K562 (cell line): ENCODE results near the gene GALM. TPM values are rescaled to one million over a fixed set of nuclear protein-coding genes. Genes with fewer than 3 reads are reported as not detected.

Experiments used
- ARID3A ChIP-seq: IDR thresholded peaks from 2 replicates; pipeline ENCODE4 v1.6.1; 2012; ENCODE audit warnings: low read depth, low read length, improper control_type of control experiment, borderline replicate concordance
- BHLHE40 ChIP-seq: IDR thresholded peaks from 2 replicates; pipeline ENCODE4 v1.6.1; 2011; ENCODE audit warnings: low read length, improper control_type of control experiment
- CREB1 ChIP-seq, 2 experiments: sonication (generic) in 1 of 2; formaldehyde crosslinking in 1 of 2; IDR thresholded peaks; 2 replicates each; pipeline versions ENCODE4 v1.6.1 to v1.8.0; 2012 to 2022; ENCODE audit warnings: inconsistent platforms in 1 of 2, mild to moderate bottlenecking in 1 of 2, missing genetic modification reagents in 1 of 2, moderate library complexity in 1 of 2
- CUX1 ChIP-seq: fragments of 200-800 bp; sonication (Bioruptor generic); IDR thresholded peaks from 2 replicates; pipeline ENCODE4 v1.6.1; 2016; ENCODE audit warnings: missing genetic modification characterization, missing compliant biosample characterization
- ELF1 ChIP-seq: fragments of 200-800 bp; sonication (Bioruptor generic); IDR thresholded peaks from 2 replicates; pipeline ENCODE4 v1.6.1; 2016; ENCODE audit warnings: missing genetic modification characterization, missing compliant biosample characterization
- MBD2 ChIP-seq: sonication (generic); IDR thresholded peaks from 2 replicates; pipeline ENCODE4 v1.6.1; 2016; ENCODE audit warnings: low read depth, borderline replicate concordance
- PTTG1 ChIP-seq: fragments of 450-650 bp; IDR thresholded peaks from 2 replicates; pipeline ENCODE4 v1.6.1; 2016; ENCODE audit warnings: low read depth, mild to moderate bottlenecking, missing genetic modification characterization, missing compliant biosample characterization
- RFX1 ChIP-seq: fragments of 450-650 bp; IDR thresholded peaks from 2 replicates; pipeline ENCODE4 v1.6.1; 2016; ENCODE audit warnings: mild to moderate bottlenecking, moderate library complexity
- SIN3B ChIP-seq: fragments of 450-650 bp; IDR thresholded peaks from 2 replicates; pipeline ENCODE4 v1.6.1; 2017; ENCODE audit warnings: low read depth, mild to moderate bottlenecking, moderate library complexity
- XRCC5 ChIP-seq: fragments of 200-400 bp; formaldehyde crosslinking; IDR thresholded peaks from 2 replicates; pipeline ENCODE4 v1.6.1; 2017; ENCODE audit warnings: low read depth, mild to moderate bottlenecking, low read length
- ZMIZ1 ChIP-seq, 2 experiments: fragments of 150-350 bp in 1 of 2; IDR thresholded peaks; 2 replicates each; pipeline ENCODE4 v1.6.1; 2012 to 2016; ENCODE audit warnings: low read depth in 2 of 2, low read length in 2 of 2, mild to moderate bottlenecking in 1 of 2, moderate library complexity in 1 of 2
- ZNF41 ChIP-seq: fragments of 250-450 bp; sonication (Bioruptor Pico); conservative IDR thresholded peaks from 2 replicates; pipeline ENCODE4 v1.4.0; 2020; ENCODE audit warnings: mild to moderate bottlenecking
- polyA plus RNA-seq, 8 experiments: library from polyadenylated mRNA; depleted of rRNA in 4 of 8; stranded (reverse) in 5 of 8; unstranded in 3 of 8; fragments of >200 nt; fragmentation: Nextera tagmentation in 2 of 8; fragmentation: Illumina TruSeq in 1 of 8; extraction: Ambion mirVana in 2 of 8; extraction: Trizol in 1 of 8; gene quantifications; 2 replicates each; pipeline versions ENCODE4 v1.2.1 to v1.2.3, GENCODE V29; 2011 to 2014; ENCODE audit warnings: inconsistent platforms in 1 of 8, missing spikeins in 1 of 8
- total RNA-seq, 7 experiments: library from RNA; depleted of rRNA in 6 of 7; stranded (reverse); fragments of >200 nt in 6 of 7; fragmentation: Illumina TruSeq in 2 of 7; extraction: Trizol in 2 of 7; gene quantifications; 2 replicates each; pipeline versions ENCODE4 v1.2.1 to v1.2.3, GENCODE V29; 2011 to 2021; ENCODE audit warnings: low replicate concordance in 1 of 7

GALM gene
- total and polyA plus RNA-seq, 9 of the 15 experiments (the other 6 are each of a cell fraction or from before 2014, with no cell fraction given): 22.1 to 51.7 (median 27.9) TPM

GRCh38 chr2:38654528-38655381 lies 11.2 kb upstream of the GALM start (continued):
- TF ChIP-seq PTTG1 (tag): no peak
- TF ChIP-seq CREB1 (IDR thresholded peaks at IDR 0.05): 0 out of 2 replicates have a peak, but pooled peaks have one; percentile 19
- TF ChIP-seq CREB1 (CRISPR knock-in tag; IDR thresholded peaks at IDR 0.05): no peak; the same call in 1 of the 2 replicates
- no peak for TF ChIP-seq SIN3B
- TF ChIP-seq CUX1: no peak
- TF ChIP-seq ZNF41: no peak
- TF ChIP-seq BHLHE40: peak; percentile 91
- no peak for TF ChIP-seq ZMIZ1 (IDR thresholded peaks at IDR 0.05; ENCODE audit: low read depth in 2 of 2, low read length in 2 of 2)
- no peak for TF ChIP-seq XRCC5
- TF ChIP-seq MBD2: no peak
- TF ChIP-seq ARID3A: no peak
- TF ChIP-seq ELF1: no peak
- TF ChIP-seq RFX1: no peak
